ENCODE data around the gene APBA2.

APBA2 gene

DNA sequence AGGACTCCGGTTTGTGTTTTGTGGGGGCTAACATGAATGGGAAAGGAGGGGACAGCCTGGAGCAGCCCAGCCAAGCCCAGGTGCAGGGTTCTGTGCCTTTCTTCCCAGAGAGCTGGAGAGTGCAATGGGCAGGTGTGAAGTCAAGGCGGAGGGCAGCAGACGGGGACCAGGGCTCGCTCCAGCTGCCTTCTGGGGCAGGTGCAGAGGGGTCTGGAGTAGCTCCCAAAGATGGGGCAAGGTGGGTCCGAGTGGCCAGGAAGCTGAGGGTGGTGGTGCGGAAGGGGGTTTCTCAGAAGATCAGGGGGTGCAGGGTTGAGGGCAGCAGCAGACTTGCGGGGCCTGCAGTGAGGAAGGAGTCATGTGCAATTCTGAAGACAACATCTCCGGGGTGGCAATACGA lies 225.0 kb downstream of the APBA2 start:
- no peak for DNase-seq

DNA sequence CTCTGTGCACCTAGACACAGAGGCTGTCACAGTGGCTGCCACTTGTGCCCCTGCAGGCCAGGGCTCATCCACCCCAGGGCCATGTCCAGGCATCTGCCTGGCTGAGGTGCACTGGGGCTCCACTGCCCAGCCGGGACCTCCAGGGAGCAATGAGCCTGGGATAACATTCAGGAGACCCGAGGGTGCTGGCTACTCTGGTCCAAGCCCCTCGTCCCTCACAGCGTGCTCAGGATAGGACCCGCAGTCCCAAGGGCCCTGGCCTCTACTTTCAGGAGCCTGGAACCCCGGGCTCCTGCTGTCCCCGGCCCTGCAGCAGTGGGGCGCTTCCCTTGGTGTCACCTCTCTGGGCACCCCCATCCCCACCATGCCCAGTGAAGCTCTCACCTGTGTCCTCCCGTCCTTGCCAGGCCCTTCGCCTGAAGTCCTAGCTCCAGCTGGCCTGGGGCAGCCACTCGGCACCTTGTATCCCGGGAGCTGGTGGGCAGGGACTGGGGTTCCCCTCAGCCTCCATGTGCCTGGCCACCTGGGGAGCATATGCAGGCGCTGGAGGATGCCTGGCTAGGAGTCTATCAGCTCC lies 226.0 kb downstream of the APBA2 start:
- no peak for DNase-seq

DNA sequence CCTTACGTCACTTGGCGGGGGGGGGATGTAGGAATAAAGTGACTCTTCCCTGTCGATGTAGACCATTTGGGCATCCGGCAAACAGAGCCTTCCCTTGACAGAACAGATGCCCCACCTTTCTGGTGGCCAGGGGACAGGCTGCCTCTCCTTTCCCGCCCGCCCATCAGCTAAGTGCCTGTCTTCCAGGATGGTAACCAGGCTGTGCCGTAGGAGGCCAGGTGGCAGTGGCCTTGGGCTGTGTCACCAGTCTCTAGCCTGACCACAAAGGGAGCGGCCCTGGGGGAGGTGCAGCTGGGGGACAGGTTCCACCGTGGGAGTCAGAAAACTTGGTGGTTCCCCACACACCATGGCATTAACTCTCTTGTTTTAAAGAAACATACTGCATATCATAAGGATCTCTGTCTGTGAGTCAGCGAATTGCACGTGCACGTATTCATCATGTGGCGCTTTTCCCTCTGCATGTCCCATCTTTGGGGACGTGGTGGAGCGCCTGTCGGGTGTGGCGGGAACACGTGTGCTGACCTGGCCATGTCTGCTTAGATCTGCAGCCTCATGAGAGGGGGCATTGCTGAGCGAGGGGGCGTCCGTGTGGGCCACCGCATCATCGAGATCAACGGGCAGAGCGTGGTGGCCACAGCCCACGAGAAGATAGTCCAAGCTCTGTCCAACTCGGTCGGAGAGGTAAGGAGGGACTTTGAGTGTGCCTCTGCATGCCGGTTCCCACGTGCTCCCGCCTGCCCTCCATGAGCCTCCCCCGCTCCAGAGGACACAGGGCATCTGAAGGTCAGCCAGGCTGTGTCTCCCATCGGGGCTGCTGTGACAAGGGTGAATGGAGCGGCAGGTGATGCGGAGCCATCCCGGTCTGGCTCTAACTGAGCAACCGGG lies 227.8 kb downstream of the APBA2 start:
- DNase-seq = no peak

DNA sequence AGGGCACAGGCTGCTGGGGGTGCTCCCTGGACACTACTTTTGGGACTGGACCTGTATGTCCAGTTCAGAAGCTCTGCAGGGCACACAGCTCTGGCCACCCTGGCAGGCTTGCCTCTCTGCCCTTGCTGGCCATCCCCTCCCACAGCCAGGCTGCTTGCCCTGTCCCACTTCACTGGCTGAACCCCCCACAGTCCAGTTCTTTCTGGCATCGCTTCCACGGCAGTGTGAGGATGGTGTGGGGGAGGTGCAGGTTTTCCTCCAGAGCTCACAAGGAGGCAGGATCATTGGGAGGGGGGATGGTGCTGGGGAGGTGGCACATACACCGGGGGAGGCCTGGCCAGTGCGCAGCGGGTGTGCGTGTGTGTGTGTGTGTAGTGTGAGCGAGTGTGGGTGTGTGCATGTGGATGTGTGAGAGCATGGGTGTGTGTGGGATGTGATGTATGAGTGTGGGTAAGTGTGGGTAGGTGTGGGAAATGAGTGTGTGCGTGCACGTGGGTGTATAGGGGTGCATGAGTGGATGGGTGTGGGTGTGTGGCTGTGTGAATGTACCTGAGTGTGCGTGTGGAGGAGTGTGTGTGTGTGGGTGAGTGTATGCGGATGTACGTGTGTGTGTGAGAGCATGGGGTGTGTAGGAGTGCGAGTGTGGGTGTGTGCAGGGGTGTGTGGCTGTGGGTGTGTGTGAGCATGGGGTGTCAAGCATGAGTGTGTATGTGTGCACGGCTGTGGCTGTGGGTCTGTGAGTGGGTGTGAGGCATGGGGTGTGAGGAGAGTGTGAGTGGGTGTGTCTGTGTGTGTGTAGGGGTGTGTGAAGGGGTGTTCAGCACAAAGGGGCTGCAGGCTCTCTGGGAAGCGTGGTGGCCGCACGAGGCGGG lies 228.7 kb downstream of the APBA2 start:
- no peak for DNase-seq

DNA sequence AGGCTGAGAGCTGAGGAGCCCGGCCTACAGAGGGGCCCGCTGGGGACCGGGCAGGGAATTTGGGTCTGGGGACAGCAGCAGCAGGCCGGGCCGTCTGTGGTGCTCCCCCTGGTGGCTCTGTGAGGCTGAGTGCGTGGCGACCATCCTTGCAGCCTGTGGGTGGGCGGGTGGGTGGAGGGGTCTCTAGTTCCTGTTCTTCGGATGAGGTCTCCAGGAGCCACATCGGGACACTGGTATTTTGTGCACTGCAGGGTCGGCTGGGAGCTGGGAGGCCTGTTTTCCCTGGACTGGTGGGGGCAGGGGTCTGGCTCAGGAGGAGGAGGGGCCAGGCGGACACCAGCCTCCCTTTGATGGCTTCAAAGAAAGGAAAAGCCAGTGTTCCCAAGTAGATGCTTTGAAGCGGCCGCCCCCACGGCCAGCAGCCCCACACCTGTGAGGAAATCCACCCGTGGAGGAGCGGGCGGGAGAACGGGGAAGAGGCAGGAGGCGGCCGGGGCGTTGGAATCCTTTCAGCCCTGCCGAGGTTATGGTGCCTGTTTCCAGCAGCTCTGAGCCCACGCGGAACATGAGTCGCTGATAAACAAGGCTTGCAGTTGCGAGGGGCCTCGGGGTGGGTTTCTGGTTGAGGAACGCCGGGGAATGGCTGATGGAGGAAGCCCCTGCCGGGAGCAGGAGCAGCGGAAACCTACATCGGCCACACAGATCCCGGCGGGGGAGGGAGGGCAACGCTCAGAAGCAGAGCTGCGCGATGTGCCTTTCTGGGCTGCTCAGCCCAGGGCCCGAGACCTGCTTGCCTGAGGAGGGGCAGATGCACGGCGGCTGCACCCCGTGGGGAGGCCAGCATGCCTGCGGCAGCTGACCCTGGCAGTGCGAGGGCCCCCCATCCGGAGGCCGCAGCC lies 229.6 kb downstream of the APBA2 start:
- DNase-seq = no peak

DNA sequence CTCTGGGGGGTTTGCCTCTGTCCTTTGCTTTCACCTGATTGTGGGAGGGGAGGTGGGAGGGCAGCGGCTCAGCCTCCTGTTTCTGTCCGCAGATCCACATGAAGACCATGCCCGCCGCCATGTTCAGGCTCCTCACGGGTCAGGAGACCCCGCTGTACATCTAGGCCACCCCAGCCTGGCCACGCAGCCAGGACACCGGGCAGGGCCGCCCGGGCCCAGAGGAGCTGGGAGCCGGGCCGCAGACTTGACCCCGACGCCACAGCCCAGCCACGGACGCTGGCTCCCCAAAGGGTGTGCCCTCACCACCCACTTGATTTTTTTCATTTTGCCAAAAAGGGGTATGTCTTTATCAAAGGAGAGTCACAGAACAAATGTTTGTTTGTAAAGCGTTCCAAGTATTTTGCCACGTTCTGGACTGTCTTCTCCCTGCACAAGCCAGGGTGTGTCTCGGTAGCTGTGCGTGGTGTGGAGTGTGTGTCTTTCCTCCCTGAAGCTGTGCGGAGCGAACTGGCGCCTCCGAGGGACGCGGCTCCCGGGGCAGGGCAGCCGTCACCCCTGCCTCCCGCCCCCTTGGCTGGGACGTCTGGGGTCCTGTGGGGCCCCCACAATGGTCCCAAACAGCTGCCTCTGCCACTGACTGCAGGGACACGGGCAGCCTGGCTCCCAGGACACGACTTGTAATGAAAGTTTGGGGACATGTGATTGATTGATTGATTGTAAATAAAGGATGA lies 231.4 kb downstream of the APBA2 start:
- DNase-seq = no peak

DNA sequence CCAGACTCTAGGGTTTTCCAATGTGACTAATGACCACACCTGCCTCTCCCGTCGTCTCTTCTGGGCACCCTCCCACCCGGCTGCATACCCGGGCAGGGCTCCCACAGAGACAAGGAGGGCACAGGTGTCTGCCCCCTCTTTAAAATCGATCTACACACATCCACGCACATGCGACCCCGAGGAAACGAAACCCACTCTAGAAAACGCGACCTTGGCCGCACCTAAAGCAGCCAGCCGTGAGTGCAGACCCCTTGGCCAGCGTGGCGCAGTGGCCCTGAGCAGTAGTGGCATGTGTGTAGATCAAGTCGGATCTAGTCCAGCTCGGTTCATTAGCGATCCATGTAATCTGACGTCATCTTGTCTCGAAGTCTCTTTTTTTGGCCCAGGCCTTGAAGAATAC lies 232.0 kb downstream of the APBA2 start:
- DNase-seq = no peak

DNA sequence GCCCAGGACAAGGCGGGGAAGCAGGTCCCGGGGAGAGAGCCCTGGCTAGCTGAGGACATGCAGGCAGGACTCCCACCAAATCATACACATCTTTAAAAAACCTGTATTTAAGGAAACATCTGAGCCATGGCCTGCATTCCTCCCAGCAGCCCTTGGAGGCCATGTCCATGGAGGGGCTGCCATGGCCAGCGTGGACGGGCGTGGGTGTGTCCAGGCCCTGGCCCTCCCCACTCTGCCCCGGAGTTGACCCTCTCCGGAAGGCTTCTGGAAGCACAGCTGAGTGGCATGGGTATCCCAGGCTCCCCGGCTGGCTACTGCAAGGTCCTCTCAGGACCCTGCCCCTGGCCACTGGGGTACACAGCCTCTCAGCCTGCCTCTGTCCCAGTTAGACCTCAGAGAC lies 234.1 kb downstream of the APBA2 start:
- no peak for DNase-seq

DNA sequence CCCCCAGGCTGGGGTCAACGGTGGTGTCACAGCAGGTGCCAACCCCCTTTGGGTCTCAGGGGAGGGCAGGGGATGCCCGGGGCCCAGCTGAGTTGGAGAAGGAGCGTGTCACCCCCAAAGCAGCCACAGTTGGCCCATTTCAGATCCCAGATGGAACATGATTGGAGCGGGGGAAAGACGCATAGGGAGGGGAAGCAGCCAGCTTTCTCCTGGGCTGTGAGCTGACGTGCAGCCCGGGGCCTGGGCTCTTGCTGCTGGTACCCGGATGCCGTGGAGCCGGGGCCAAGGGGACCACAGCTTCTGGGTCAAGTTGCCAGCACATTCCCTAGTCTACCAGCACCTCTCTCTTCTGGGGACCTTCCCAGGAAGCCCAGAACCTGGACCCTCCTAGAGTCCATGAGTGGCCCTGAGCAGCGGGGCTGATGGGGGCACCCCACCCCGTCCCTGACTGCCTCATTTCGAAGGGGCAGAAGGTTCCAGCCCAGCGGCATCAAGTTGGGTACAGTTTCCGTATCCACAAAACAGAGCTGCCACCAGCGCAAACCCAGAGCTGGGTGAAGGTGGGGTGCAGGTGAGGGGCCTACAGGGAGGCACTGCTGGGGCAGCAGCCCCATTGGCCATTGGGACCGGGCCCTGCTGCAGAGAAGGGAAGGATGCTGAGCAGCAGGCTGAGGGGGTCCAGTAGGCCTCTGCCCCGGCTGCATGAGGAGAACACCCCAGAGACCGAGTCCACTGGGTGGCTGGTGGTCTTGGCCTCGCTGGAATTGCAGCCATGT lies 235.0 kb downstream of the APBA2 start:
- DNase-seq = no peak

DNA sequence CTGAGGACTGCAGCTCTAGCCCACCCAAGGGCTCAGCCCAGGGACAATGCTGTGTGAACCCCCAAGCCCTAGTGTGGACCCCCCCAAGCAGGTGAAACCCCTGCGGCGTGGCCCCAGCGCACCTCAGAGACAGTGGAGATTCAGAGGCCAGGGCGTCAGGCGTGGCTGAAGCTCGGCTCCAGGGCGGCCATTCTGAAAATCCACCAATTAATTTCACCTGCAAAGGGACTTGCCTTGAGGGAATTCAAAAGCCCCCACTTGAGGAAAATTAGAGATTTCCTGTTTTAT lies 235.5 kb downstream of the APBA2 start:
- DNase-seq = no peak

DNA sequence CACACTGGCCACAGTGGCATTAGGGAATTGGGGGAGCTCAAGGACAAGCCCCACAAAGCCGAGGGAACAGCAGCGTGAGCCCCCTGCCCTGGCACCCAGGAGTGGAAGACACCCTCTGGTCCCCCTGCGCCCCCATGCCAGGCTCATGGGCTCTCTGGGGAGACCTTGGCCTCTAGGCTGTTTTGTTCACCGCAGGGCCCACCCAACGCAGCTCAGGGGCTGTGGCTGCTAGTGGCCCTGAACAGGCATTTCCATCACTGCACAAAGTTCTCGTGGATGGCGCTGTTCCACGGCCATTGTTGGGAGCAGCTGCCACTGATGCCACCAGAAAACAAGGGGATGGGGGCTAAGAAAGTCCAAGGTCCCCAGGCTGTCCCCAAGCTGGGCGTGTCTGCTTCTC lies 236.1 kb downstream of the APBA2 start:
- DNase-seq = no peak

DNA sequence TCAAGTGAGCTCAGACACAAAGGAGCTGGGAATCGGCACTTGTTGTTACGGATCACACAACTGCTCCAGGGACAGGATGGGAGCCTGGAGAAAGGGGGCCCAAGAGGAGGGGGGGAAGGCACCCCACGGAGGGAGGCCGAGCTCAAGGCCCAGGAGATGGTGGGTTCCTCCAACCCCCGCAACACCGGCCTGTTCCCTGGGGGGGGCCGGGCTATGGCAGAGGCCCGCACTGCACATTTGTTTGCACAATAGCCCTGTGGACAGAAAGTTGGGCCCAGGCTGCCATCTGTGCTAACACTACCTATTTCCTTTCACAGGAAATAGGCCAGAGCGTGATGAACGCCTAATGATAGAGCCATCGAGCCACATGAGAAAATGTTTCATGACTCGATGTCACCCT lies 236.7 kb downstream of the APBA2 start:
- DNase-seq = no peak

DNA sequence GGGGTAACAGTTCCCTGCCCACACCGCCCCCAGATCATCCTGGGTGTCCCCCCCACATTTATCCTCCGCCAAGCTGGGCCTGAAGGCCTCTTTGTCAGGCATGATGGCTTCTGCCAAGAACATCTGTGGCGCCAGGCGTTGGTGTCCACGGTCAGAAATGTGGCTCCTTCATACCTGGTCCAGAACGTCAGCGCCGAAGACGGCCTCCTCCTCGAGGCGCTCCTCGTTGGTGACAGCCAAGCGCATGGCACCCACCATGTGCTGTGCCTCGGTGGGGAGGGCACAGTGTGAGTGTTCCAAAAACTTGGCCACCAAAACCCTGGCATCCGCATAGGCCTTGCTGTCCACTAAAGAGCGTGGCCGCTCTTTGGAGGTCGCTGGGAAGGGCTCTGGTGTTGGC lies 237.4 kb downstream of the APBA2 start:
- DNase-seq = no peak

DNA sequence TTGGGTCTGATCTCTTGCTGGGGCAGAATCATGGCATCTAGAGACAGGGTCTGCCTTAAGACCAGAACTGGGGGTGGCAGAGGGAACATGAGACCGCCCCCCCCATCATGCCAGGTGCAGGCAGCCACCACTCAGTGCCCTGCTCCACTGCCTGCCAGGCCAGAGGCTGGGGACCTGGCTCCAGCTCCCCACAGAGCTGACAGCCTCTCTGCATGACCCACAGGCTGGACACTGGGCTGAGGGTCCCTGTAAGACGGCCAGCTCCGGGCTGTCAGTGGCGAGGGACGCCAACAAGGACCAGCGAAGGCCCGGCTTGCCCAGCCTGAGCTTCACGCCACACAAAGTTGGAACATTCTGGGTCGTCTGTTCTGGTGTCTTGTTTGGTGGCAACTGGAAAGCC lies 238.2 kb downstream of the APBA2 start:
- no peak for DNase-seq

DNA sequence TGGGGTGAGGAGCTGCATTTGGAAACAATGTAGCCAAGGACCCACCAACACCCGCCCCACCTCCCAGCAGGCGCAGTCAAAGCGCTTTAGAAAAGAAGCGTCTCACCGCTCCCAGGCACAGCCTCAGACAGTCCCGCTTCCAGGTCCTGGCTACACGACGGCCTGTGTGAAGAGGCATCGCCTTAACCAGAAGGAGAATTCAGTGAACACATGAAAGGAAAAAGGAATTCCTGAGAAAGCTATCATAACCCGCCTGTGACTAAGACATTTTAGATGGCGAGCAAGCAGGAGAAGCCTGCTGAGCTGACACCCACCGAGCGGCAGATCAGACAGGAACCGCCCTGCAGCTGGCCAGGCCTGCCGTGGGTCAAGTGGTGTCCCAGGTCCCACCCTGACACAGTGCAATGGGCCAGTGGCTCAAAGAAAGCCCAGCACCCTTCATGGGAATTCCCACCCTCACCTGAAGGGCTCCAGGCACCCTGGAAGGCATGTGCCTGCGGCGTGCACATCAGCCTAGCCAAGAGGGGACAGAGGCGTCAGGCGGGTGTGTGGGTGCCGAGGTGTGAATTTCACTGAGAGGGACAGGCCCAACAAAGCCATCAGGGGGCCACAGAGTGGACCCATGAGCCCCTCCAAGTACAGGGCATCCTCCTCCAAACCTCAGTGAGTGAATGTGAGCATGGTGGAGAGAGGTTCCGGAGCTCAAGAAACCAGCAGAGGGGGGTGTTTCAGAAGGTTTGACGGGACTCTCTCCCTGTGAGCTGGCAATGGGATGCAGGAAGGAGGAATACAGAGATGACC lies 239.0 kb downstream of the APBA2 start:
- DNase-seq = no peak

DNA sequence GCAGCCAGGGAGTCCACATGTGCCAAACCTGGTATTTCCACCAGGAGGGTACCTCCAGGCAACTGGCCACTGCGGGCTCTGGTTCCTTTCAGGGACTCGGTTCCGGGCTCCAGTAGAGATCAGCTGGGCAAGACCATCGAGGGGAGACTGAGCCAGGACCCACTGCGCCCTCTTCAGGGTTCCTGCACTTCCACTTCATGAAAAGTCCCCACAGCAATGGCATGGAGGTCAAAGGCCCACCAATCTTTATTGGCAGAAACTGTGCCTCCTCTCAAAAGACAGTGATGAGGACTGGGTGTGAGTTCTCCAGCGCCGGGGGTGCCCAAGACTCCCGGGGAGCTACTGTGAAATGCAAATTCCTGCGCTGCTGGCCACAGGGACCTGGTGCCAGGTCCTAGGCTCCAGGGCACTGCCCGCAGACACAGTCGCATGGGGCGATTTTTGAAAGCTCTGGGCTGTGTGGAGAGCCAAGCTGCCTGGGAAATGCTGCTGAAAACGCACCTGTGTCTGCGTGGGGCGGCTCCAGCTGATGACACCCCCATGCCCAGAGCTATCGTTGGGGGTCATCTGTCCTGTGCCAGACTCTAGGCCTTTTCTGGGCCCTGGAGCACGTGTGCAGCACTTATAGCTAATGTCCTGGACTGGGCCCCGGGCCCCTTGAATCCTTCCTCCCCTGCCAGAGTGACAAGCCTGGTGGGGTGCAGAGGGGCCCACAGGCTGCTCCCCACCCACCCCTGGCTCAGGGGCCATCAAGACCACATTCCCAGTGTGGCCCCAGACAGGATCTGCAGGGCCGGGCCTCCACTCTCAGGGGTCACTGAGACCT lies 239.8 kb downstream of the APBA2 start:
- no peak for DNase-seq

DNA sequence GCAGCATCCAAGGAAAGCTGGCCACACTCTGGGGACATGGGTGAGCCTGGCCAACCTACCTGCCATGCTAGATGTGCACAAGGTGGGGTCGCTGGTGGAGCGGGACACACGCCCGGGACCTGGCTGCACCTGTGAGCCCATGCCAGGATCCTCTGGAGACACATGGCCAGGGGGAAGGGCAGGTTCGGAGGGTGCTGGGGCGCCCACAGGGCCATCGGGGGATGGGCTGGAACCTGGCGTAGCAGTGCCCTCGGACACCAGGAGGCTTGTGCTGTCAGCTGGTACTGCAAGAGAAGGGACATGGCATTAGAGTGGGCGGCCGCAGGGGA lies 240.4 kb downstream of the APBA2 start:
- DNase-seq = no peak

DNA sequence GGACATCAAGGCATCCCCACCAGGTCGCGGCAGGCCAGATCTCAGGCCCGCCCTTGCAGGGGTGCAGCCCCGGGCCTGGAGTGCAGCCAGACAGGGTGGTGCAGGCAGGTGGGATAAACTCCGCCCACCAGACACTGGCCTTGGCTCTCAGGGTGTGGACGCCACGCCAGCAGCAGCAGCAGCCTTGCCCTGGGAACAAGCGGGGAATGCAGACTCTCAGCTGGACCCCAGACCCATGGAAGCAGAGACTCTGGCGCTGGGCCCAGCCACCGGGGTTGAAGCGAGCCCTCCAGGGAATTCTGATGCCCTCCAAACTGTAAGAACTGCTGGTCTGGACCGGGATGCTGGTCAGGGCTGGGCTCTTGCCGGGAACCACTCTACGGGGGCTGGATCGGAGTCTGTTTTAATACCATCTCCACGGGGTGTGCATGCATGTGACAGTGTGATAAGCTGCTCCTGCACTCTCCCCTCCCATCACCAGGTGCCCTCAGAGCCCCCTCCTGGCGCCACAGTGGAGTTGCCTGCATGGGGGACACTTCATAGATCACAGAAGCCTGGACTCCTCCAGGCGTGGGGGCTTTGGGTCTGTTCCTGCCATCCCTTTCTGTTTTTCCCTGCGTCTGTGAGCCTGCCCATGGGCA lies 241.2 kb downstream of the APBA2 start:
- DNase-seq = no peak

All from DMS153 (cell line).